EL (cell line): ENCODE measurements around the gene RSRP1.
"Not testable (repeated sequence)": the region's sequence is repeated elsewhere in the genome, so short reads cannot be mapped to it uniquely, and the experiment has no call there.

Source experiments
- DNase-seq: peaks from one replicate; pipeline ENCODE4 v3.0.0-alpha.2; 2016

RSRP1 gene

DNA sequence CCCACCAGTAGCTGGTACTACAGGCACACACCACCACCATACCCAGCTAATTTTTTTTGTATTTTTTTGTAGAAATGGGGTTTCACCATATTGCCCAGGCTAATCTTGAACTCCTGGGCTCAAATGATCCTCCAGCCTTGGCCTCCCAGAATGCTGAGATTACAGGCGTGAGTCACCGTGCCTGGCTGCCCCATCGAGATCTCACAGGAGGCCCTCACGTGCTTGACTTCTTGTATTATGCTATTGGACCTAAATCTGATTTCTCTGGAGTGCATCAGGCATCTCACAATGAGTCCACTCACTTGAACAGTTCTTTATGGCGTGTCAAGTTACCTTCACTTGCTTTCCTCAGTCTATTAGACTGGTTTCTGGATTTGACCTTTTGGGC, 9.3 kb upstream of the RSRP1 start:
- peak; percentile 31 for DNase-seq

GRCh38 chr1:25255706-25256577, 8.7 kb upstream of the RSRP1 start:
- no peak for DNase-seq

- DNase-seq = peak; percentile 87
Measured at GRCh38 chr1:25253911-25254310, 6.7 kb upstream of the RSRP1 start.

- no peak for DNase-seq
Measured at GRCh38 chr1:25247829-25248754, 838 bp upstream of the RSRP1 start.

DNA sequence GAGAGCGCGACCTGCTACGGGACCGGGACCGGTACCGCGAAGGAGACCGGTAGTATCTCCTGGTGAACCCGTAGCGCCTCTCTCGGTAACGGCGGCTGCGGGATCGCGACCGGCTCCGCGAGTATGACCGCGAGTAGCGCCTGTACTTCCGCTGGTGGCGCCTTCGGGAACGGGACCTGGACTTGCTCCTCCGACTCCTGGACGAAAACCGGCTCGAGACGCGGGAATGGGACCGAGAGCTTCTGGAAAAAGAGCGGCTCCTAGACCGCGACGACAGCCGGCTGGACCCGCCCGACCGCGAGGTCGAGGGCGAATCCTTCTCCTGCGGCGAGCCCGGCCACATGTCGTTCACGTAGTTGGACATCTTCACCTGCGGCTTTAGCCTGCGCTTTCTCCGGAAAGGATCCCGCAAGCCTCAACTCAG, 642 bp downstream of the RSRP1 start:
- DNase-seq = peak; percentile 25

- DNase-seq = peak; percentile 45
Measured at GRCh38 chr1:25245809-25246599, 1.2 kb downstream of the RSRP1 start.

DNA sequence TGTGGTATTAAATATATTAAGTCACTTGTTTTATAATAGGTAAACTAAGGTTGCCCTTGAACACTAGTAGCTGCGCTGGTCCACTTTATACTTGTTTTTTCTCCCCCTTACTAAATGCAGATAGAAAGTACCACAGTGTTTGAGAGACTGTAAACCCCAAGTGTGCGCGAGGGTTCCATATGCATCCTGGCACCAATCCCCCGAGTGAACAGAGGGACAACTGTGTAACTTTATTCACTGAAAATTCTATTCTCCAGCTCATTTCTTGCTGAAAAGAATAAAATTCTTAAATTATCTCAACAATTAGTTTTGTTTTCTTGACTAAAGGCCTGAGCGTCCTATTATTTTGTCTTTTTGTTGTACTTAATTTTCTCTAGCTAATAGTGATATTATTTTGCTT, 1.9 kb downstream of the RSRP1 start:
- no peak for DNase-seq

DNA sequence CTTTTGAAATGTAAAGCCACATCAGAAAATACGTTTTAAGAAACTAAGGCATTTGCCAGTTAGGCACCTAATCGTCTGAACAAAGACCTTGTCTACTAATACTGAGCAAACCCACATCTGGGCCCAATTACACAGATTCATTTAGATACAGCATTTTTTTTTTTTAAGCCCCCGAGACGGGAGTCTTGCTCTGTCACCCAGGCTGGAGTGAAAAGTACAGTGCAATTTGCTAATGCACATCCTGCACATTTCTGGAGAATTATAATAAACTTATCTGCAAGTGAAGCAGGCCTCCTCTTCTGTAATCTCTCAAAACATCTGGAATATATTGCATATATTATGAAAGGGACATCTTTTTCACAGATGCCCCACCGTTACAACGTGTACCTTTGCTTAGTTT, 3.3 kb downstream of the RSRP1 start:
- DNase-seq = no peak

DNA sequence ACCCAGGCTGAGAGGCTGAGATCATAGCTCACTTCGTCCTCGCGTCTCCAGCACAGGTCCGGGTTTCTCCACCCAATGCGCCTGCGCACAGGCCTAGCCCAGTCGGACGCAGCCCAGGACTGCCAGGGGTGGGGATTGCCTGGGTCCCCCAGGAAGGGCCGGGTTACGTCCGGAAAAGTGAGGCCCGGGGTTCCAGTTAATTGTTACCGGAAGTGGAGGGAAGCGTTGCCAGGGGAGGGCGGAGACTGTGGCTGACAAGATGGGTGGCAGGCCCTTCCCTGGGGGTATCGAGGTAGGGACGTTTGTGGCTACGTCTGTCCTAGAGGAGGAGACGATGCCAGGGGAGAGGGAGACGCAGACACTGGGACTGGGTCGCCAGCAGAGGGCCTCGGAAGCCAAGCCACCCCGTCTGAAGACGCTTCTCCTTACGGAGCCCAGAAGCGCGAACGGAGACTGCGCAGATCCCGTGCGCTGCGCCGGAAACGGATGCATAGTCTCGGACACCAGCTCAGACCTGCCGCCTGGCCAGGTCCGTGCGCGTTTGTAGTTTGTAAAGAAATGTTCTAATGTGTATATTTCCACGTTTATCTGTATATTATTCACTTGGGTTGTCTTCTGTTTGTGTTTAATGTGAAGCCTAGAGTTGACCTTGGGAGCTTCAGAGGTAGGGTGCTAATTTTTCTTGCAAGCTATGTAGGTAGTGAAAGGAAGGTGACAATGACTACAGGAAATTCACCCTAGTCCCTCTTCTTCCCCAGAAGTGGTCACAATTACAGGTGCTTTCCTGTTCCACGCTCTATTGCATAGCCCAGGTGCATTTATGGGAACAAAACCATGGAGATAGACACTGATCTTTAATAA, 7.3 kb downstream of the RSRP1 start:
- DNase-seq = peak; percentile 94

DNA sequence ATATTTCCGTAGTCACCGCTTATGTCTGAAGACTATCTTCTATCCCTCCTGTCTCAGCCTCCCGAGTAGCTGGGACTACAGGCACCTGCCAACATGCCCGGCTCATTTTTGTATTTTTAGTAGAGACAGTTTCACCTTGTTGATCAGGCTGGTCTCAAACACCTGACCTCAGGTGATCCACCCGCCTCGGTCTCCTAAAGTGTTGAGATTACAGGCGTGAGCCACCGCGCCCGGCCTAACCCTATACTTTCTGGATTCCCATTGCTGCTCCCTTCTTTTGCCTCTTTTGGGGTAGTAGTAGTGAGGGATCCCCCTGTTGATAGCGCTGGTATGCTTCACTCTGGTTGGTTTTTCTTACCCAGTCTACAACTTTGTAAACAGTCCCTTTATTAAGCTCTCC, 9.2 kb downstream of the RSRP1 start:
- no peak for DNase-seq

DNA sequence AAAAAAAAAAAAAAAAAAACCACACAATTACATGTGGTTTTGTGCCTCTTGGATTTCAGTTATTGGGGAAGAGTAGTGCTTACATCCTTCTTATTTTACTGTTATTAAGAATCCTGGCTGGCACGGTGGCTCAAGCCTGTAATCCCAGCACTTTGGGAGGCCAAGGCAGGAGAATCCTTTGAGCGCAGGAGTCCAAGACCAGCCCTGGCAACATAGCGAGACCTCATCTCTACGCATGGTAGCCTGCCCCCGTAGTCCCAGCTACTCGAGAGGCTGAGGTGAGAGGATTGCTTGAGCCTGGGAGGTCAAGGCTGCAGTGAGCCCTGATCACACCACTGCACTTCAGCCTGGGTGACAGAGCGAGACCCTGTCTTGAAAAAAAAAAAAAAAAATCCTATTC, 11.0 kb downstream of the RSRP1 start:
- DNase-seq = not testable (repeated sequence)

DNA sequence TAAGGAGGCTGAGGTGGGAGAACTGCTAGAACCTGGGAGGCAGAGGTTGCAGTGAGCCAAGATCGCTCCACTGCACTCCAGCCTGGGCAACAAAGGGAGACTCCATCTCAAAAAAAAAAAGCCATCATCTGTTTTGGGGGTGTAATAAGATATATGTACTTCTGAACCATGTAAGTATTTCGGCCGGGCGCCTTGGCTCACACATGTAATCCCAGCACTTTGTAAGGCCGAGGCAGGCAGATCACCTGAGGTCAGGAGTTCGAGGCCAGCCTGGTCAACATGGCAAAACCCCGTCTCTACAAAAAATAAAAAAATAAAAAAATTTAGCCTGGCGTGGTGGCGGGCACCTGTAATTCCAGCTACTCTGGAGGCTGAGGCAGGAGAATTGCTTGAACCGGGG, 11.8 kb downstream of the RSRP1 start:
- DNase-seq = not testable (repeated sequence)

GRCh38 chr1:25232866-25233784, 14.1 kb downstream of the RSRP1 start:
- peak; percentile 88 for DNase-seq

DNA sequence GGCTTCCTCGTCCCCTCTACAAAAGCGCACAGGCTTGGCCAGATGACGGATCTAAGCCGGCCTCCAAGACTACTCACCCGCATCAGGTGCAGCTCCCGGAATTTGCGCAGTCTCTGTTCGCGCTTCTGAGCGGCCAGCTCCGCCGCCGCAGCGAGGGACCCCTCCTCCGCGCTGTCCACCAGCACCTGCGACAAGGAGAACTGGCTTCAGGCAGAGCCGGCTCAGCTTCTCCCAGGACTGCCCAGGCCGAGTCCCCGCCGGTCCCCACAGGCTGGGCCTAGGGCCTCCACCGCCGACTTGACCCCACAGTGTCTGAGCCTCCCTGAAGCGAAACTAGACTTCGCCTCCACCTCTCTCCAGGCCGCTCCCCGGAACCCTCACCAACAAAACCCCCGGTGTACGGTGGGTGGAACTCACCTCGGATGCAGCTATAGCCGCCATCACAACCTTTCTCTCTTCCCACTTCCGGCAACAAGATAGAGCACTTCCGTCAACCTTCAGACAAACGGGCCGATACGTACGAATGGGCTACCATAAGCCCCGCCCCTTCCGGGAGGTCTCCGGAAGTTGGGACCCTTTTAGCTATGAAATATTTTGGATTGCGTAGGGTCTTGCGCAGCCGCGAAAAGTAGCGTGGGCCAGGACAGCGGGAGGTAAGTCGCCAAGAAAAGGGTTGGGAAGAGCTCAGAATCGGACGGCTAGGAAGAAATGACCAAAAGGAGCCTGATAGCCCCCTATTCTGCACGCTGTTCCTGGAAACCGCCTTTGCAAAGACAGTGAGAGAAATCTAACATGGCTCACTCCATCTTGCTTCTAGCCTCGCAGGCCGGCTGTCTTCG, 15.0 kb downstream of the RSRP1 start, which contains the start of gene SYF2:
Gene SYF2, minus strand, starts transcription at position 476 of the 839 bp plus-strand sequence. Its CDS starts 35 bp downstream, at position 441.
- peak; percentile 94 for DNase-seq

DNA sequence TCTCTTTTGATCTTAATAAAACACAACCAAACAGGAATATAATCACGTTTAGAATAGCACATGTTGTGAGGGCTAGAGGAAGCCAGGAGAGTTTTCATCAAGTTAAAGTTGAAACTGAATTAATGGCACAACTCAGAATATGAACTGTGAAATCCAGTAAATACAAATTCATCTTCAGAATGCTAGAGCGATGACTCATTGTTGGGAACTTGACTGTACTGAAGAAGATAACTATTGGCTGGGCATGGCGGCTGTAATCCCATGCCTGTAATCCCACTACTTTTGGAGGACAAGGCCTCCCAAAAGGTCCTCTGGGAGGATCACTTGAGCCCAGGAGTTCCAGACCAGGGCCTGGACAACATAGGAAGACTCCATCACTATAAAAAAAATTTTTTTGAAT, 23.8 kb downstream of the RSRP1 start:
- peak; percentile 49 for DNase-seq

DNA sequence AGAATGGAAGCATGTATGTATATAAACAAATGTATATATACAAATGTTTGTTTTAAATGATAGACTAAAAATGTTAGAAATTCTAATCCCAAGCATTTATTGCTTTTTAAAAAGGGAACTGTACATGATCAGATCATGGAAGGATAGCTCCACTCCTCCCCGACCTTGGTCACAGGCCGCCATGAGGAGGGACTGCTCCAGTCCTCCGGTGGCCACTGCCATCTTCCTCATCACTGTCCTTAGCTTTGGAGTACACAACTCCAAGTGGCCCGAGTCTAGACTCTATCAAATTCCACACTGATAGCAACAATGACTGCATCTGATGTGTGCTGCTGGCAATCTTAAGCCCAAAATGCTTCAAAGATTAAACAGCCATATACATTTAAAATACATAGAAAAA, 24.6 kb downstream of the RSRP1 start:
- no peak for DNase-seq

GRCh38 chr1:25220666-25221065, 26.6 kb downstream of the RSRP1 start:
- no peak for DNase-seq

DNA sequence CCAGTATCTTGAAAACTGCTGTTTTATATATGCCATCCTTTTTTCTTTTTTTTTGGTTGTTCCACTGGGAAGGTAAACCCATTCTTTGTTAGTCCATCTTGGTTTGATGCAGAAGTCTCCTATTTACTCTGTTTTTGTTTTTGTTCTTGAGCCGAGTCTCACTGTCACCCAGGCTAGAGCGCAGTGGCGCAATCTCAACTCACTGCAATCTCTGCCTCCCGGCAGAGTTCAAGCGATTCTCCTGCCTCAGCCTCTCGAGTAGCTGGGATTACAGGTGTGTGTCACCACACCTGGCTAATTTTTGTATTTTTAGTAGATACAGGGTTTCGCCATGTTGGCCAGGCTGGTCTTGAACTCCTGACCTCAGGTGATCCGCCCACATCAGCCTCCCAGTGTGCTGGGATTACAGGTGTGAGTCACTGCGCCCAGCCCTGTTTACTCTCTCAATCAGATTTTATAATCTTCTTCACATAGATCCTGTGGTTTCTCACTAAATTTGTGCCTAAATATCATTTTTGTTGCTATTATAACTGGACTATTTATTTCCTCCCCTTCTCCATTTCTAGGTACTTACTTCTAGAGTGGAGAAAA, 27.5 kb downstream of the RSRP1 start:
- DNase-seq = no peak

DNA sequence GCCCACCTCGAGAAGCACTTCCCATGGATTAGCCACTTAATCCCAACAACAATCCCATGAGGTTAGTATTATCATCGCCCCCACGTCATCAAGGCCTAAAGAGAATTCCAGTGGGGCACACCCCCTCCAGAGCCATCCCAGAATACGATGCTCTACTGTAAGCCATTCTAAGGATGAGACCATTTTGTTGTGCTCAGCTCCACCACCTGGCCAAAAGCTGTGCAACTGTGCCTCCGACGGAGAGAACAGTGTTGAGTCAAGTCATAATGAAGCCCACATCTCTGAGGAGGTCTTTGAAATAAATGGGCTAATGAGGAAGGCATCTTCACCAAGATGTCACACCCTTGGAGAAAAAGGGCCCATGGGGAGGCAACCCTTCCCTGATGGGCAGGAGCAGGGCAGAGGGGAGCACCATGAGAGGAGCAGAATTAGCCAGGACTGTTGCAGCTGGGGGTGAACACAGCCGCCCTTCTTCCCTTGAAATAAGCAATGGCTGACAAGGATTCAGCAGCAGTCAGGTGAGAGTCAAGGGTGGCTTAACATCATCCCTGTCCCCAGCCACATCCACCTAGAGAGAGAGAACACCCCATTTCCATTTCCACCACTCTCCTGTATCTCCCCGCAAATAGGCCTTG, 29.5 kb downstream of the RSRP1 start:
- DNase-seq = no peak
